ENCODE results near the gene GSTO1. TPM values are rescaled to one million over a fixed set of nuclear protein-coding genes. Genes with fewer than 3 reads are reported as not detected.

GSTO1 gene
- total and polyA plus RNA-seq, 2 of the 13 experiments (the other 11 are each of a cell fraction or from before 2014, with no cell fraction given) = 228 to 300 TPM

DNA sequence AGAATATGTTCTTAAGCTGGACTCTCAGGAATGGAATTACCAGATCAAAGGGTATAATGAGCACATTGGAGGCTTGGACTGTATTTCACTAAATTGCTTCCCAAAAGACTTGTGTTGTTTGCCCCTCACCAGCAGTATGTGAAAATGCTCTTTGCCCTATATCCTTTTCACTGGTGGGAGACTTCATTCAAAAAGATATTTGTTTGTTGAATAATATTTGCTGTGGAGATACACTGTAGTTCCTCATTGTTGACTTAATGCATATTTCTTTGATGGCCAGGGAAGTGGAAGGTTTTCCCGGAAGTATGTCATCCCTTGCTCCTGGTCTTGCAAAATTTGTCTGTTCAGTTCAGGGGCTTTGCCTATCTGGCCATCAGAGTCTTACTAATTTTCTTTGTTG lies 33.7 kb downstream of the GSTO1 start (continued):
- TF ChIP-seq ZFP62 (CRISPR knock-in tag; IDR thresholded peaks at IDR 0.05) (no peak), ZNF703 (CRISPR knock-in tag; IDR thresholded peaks at IDR 0.05; ENCODE audit: borderline replicate concordance) (no peak), FOXK1 (CRISPR knock-in tag; IDR thresholded peaks at IDR 0.05; ENCODE audit: borderline replicate concordance, low read depth) (peak; percentile 67; the same call in 1 of the 2 replicates), ASH2L (IDR thresholded peaks at IDR 0.05; ENCODE audit: insufficient read length, low read depth, low read length) (peak; percentile 61), AGO1 (IDR thresholded peaks at IDR 0.05; ENCODE audit: low read depth, low read length, poor library complexity, severe bottlenecking) (no peak), ZNF784 (CRISPR knock-in tag; IDR thresholded peaks at IDR 0.05; ENCODE audit: borderline replicate concordance) (peak; percentile 54; the same call in 1 of the 2 replicates), FOXK2 (IDR thresholded peaks at IDR 0.05) (0 out of 2 replicates have a peak, but pooled peaks have one; percentile 44), KDM1A (CRISPR knock-in tag; IDR thresholded peaks at IDR 0.05) (peak; percentile 25; the same call in 1 of the 2 replicates), POGZ (CRISPR knock-in tag; IDR thresholded peaks at IDR 0.05) (peak; percentile 61), ZNF468 (CRISPR knock-in tag; IDR thresholded peaks at IDR 0.05) (no peak), KAT8 (CRISPR knock-in tag; IDR thresholded peaks at IDR 0.05) (peak; percentile 66; the same call in 1 of the 2 replicates), ZNF543 (CRISPR knock-in tag; IDR thresholded peaks at IDR 0.05) (no peak), ZNF44 (CRISPR knock-in tag; IDR thresholded peaks at IDR 0.05) (no peak), NAIF1 (CRISPR knock-in tag; IDR thresholded peaks at IDR 0.05; ENCODE audit: borderline replicate concordance) (no peak), CEBPG (CRISPR knock-in tag; IDR thresholded peaks at IDR 0.05) (peak; percentile 87), MAF1 (CRISPR knock-in tag; IDR thresholded peaks at IDR 0.05; ENCODE audit: borderline replicate concordance) (no peak), MTF2 (CRISPR knock-in tag; IDR thresholded peaks at IDR 0.05; ENCODE audit: borderline replicate concordance) (no peak), HOXA3 (CRISPR knock-in tag; IDR thresholded peaks at IDR 0.05) (peak; percentile 54; the same call in 1 of the 2 replicates), ZNF318 (CRISPR knock-in tag; IDR thresholded peaks at IDR 0.05) (no peak), HNF4G (IDR thresholded peaks at IDR 0.05; ENCODE audit: borderline replicate concordance, low read depth, low read length) (peak; percentile 67; the same call in 1 of the 2 replicates), HNF4G (CRISPR knock-in tag; IDR thresholded peaks at IDR 0.05; ENCODE audit: borderline replicate concordance, low read depth) (no peak; the same call in 1 of the 2 replicates), PLRG1 (conservative IDR thresholded peaks at IDR 0.05) (no peak)

Data from HepG2 (cell line).